ENCODE results near the gene ADAMTS9.

Gene ADAMTS9

DNA sequence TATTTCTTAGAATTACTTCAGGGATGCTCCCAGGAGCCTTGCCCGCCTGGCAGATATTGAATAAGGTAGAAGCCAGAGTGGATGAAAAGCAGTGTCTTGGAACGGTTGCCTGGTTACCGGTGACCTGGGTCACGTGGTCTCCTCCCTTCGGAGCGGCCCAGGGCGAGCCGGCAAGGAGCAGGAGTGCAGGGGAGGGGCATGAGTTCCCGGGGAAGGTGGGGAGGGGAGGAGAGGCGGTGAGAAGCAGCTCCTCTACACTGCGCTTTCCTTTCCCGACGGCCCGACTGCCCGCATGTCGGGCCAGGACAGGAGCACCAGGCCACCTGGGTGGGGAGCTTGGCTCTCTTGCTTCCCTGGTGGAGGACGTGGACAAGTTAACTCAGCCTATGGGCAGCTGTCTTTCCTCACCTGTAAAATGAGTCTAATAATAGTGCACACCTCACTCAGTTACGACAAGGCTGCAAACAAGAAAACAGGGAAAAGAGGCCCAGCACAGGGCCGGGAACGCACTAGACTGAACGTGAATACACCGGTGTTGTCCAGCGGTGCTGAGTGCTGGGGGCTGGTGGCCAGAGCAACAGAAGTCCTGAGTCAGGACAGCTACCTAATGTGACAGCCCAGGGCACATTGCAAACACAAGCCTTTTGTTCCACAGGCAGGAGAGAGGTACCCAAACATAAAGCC is 198.3 kb downstream of the ADAMTS9 start:
- TF ChIP-seq SUZ12 (IDR thresholded peaks at IDR 0.05; ENCODE audit: extremely low read depth, insufficient read depth, insufficient read length): no peak
- TF ChIP-seq YY1 (IDR thresholded peaks at IDR 0.05; ENCODE audit: insufficient read depth, insufficient read length): no peak
- TF ChIP-seq ZNF274 (IDR thresholded peaks at IDR 0.05; ENCODE audit: low read depth, low read length): no peak
- DNase-seq (ENCODE audit: low read depth, low spot score): peak; percentile 87
- no peak overlapping the region for H3K4me3 ChIP-seq (ENCODE audit: insufficient read length, low read depth)

DNA sequence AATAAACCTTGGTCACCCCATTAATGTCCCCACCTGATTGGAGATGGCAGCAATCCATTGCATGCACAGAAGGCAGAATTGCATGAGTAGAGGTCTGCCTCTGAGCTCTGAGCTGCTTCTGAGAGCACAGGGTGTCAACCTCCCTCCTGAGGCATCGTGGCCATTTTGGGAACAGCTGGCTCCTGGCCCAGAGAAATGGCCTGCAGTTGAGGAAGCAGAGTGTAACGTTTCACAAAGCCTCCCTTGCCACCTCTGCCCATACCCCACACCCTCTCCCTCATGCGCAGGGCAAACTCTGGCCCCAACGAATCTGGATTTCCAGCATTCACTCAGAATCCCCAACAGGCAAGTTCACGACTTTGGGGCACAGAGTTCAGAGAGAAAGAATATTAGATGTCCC is 198.9 kb downstream of the ADAMTS9 start:
- no peak overlapping the region for H3K4me3 ChIP-seq (ENCODE audit: insufficient read length, low read depth)
- TF ChIP-seq ZNF274 (IDR thresholded peaks at IDR 0.05; ENCODE audit: low read depth, low read length) (no peak), SUZ12 (IDR thresholded peaks at IDR 0.05; ENCODE audit: extremely low read depth, insufficient read depth, insufficient read length) (no peak), YY1 (IDR thresholded peaks at IDR 0.05; ENCODE audit: insufficient read depth, insufficient read length) (no peak)
- no peaks in the 10 kb centered on the region for H3K9me3 ChIP-seq (ENCODE audit: insufficient read depth, low read length)
- DNase-seq (ENCODE audit: low read depth, low spot score): no peak
- no peaks in the 10 kb centered on the region for H3K36me3 ChIP-seq (ENCODE audit: insufficient read depth, insufficient read length, low read length)
- H3K27me3 ChIP-seq (ENCODE audit: insufficient read depth, insufficient read length): peaks cover 13% of the 10 kb centered on the region
- H3K9ac ChIP-seq (ENCODE audit: insufficient read length, low read depth): no peak overlapping the region
- H3K4me1 ChIP-seq (ENCODE audit: insufficient read depth, insufficient read length): peaks cover 13% of the 10 kb centered on the region

More for the DNA sequence above, 198.3 kb downstream of the ADAMTS9 start:
- H3K9me3 ChIP-seq (ENCODE audit: insufficient read depth, low read length): no peaks in the 10 kb centered on the region
- peaks cover 13% of the 10 kb centered on the region for H3K27me3 ChIP-seq (ENCODE audit: insufficient read depth, insufficient read length)
- H3K9ac ChIP-seq (ENCODE audit: insufficient read length, low read depth): peak overlapping the region; percentile 58
- no peaks in the 10 kb centered on the region for H3K36me3 ChIP-seq (ENCODE audit: insufficient read depth, insufficient read length, low read length)
- peaks cover 10% of the 10 kb centered on the region for H3K4me1 ChIP-seq (ENCODE audit: insufficient read depth, insufficient read length)

DNA sequence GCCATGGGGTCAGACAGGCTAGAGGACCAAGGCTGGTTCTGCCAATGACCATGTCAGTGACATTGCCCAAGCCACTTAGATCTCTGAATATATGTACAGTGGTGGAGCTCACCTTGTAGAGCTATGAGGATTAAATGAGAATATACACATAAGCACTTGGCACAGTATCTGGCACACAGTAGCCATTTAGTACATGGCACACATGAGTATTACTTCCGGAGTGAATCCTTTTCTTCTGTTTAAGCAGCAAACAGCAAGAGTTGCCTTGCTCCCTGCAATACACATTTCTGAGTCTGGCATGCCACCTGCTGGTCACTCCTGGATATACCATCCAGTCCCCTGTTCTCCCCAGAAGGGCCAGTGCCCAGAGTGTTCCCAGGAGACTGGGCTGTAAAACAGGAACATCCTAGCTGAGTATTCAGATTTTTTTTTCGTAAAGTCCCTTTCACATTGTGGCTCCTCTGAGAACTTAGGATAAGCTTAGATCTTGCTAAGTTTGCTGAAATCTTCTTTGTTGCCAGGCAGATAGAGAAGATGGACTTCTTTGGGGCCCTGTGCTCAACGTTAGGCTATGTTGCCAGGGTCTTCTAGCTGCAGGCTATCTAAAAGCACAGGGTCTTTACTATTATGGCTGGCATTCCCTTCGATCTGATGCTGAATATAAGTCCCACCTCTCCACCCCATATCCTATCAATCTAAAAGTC is 203.4 kb downstream of the ADAMTS9 start:
- TF ChIP-seq ZNF274 (IDR thresholded peaks at IDR 0.05; ENCODE audit: low read depth, low read length): no peak
- TF ChIP-seq YY1 (IDR thresholded peaks at IDR 0.05; ENCODE audit: insufficient read depth, insufficient read length): no peak
- TF ChIP-seq SUZ12 (IDR thresholded peaks at IDR 0.05; ENCODE audit: extremely low read depth, insufficient read depth, insufficient read length): no peak
- no peaks in the 10 kb centered on the region for H3K9me3 ChIP-seq (ENCODE audit: insufficient read depth, low read length)
- H3K4me3 ChIP-seq (ENCODE audit: insufficient read length, low read depth): no peak overlapping the region
- H3K27me3 ChIP-seq (ENCODE audit: insufficient read depth, insufficient read length): no peaks in the 10 kb centered on the region
- H3K4me1 ChIP-seq (ENCODE audit: insufficient read depth, insufficient read length): peaks cover 3% of the 10 kb centered on the region
- H3K9ac ChIP-seq (ENCODE audit: insufficient read length, low read depth): no peak overlapping the region
- DNase-seq (ENCODE audit: low read depth, low spot score): peak; percentile 80
- H3K36me3 ChIP-seq (ENCODE audit: insufficient read depth, insufficient read length, low read length): no peaks in the 10 kb centered on the region

DNA sequence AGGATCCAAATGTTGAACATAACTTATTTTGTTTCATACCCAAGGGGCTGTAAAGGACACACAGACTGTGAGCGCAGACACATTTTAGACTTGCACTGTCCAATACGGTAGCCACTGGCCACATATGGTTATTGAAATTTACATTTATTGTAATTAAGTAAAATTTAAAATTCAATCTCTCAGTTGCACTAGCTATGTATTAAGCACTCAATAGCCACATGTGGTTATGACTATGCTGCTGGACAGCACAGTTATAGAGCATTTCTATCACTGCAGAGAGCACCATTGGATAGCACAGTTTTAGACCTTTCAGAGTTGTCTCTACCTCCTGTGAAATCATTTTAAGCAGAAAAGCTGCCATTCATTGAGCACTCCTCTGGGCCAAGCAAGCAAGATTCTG is 204.3 kb downstream of the ADAMTS9 start:
- no peaks in the 10 kb centered on the region for H3K27me3 ChIP-seq (ENCODE audit: insufficient read depth, insufficient read length)
- H3K4me1 ChIP-seq (ENCODE audit: insufficient read depth, insufficient read length): peaks cover 3% of the 10 kb centered on the region
- H3K9ac ChIP-seq (ENCODE audit: insufficient read length, low read depth): no peak overlapping the region
- H3K4me3 ChIP-seq (ENCODE audit: insufficient read length, low read depth): no peak overlapping the region
- DNase-seq (ENCODE audit: low read depth, low spot score): no peak
- TF ChIP-seq SUZ12 (IDR thresholded peaks at IDR 0.05; ENCODE audit: extremely low read depth, insufficient read depth, insufficient read length) (no peak), ZNF274 (IDR thresholded peaks at IDR 0.05; ENCODE audit: low read depth, low read length) (no peak), YY1 (IDR thresholded peaks at IDR 0.05; ENCODE audit: insufficient read depth, insufficient read length) (no peak)
- no peaks in the 10 kb centered on the region for H3K36me3 ChIP-seq (ENCODE audit: insufficient read depth, insufficient read length, low read length)
- H3K9me3 ChIP-seq (ENCODE audit: insufficient read depth, low read length): no peaks in the 10 kb centered on the region

DNA sequence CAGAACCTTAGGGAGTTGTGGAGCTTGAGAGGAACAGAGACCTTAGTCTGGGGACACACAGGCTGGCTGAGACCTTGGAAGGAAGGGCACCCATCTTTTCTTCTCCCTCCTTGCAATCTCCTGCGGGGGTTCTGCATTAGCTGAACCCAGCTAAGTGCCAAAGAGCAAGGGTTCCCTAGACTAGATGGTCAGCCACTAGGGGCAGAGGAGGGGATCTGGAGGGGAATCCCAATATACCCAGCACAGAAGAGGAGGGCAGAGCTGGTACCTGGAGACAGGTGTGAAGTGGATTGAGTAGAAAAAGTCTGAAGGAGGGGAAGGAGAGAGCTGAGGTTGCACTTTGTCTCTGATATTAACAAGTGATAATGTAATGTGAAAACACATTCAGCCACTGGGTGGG is 212.8 kb downstream of the ADAMTS9 start:
- no peaks in the 10 kb centered on the region for H3K27me3 ChIP-seq (ENCODE audit: insufficient read depth, insufficient read length)
- no peak for DNase-seq (ENCODE audit: low read depth, low spot score)
- peaks cover 16% of the 10 kb centered on the region for H3K9me3 ChIP-seq (ENCODE audit: insufficient read depth, low read length)
- no peak for TF ChIP-seq SUZ12 (IDR thresholded peaks at IDR 0.05; ENCODE audit: extremely low read depth, insufficient read depth, insufficient read length)
- no peak for TF ChIP-seq ZNF274 (IDR thresholded peaks at IDR 0.05; ENCODE audit: low read depth, low read length)
- no peak for TF ChIP-seq YY1 (IDR thresholded peaks at IDR 0.05; ENCODE audit: insufficient read depth, insufficient read length)
- no peaks in the 10 kb centered on the region for H3K4me1 ChIP-seq (ENCODE audit: insufficient read depth, insufficient read length)
- H3K4me3 ChIP-seq (ENCODE audit: insufficient read length, low read depth): no peak overlapping the region
- H3K9ac ChIP-seq (ENCODE audit: insufficient read length, low read depth): no peak overlapping the region
- H3K36me3 ChIP-seq (ENCODE audit: insufficient read depth, insufficient read length, low read length): no peaks in the 10 kb centered on the region

DNA sequence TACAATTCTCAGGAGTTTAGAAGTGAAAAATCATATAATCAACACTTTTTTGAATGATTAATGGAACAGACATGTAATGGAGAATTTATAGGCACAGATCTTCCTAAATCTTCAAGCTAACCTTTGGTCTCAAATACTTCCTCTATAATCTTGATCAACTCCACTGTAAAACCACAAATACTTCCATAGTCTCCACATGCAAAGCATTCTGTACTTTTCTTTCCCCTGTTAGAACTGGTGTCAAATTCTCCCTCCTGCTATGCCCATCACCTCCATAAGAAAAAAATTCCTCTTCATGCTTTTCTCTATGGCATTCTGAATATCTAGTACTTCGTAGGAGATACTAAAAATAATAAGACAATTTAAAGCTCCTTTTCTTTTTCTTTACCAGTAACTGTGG is 214.3 kb downstream of the ADAMTS9 start:
- DNase-seq (ENCODE audit: low read depth, low spot score): no peak
- Histone ChIP-seq H3K9me3 (ENCODE audit: insufficient read depth, low read length) (peaks cover 16% of the 10 kb centered on the region), H3K27me3 (ENCODE audit: insufficient read depth, insufficient read length) (no peaks in the 10 kb centered on the region), H3K9ac (ENCODE audit: insufficient read length, low read depth) (no peak overlapping the region), H3K4me1 (ENCODE audit: insufficient read depth, insufficient read length) (no peaks in the 10 kb centered on the region), H3K36me3 (ENCODE audit: insufficient read depth, insufficient read length, low read length) (no peaks in the 10 kb centered on the region), H3K4me3 (ENCODE audit: insufficient read length, low read depth) (no peak overlapping the region)
- TF ChIP-seq YY1 (IDR thresholded peaks at IDR 0.05; ENCODE audit: insufficient read depth, insufficient read length) (no peak), SUZ12 (IDR thresholded peaks at IDR 0.05; ENCODE audit: extremely low read depth, insufficient read depth, insufficient read length) (no peak), ZNF274 (IDR thresholded peaks at IDR 0.05; ENCODE audit: low read depth, low read length) (no peak)

DNA sequence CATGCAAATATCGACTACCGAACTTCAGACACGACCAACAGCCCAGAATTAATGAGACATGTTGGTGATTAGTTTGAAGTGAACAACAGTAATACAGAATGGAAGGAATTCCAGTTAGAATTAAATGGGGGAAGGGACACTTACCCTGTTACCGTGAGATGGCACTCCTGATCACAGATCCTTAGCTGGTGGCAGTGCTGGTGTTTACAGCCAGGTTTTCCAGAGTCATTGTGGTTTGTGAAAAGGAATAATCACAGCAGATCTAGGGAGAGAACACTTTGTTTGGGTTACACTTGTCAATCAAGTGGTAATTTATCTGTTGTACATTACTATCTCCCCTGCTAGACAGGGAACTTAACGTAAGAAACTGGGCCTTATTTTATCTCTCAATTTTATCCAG is 217.4 kb downstream of the ADAMTS9 start:
- no peak overlapping the region for H3K9ac ChIP-seq (ENCODE audit: insufficient read length, low read depth)
- peaks cover 9% of the 10 kb centered on the region for H3K9me3 ChIP-seq (ENCODE audit: insufficient read depth, low read length)
- no peaks in the 10 kb centered on the region for H3K36me3 ChIP-seq (ENCODE audit: insufficient read depth, insufficient read length, low read length)
- H3K4me3 ChIP-seq (ENCODE audit: insufficient read length, low read depth): no peak overlapping the region
- TF ChIP-seq ZNF274 (IDR thresholded peaks at IDR 0.05; ENCODE audit: low read depth, low read length): no peak
- TF ChIP-seq SUZ12 (IDR thresholded peaks at IDR 0.05; ENCODE audit: extremely low read depth, insufficient read depth, insufficient read length): no peak
- TF ChIP-seq YY1 (IDR thresholded peaks at IDR 0.05; ENCODE audit: insufficient read depth, insufficient read length): no peak
- peaks cover 7% of the 10 kb centered on the region for H3K4me1 ChIP-seq (ENCODE audit: insufficient read depth, insufficient read length)
- no peak for DNase-seq (ENCODE audit: low read depth, low spot score)
- no peaks in the 10 kb centered on the region for H3K27me3 ChIP-seq (ENCODE audit: insufficient read depth, insufficient read length)
